Measurements from ENCODE around the gene S100A16. TPM values are rescaled to one million over a fixed set of nuclear protein-coding genes. Genes with fewer than 3 reads are reported as not detected.
A peak's percentile ranks its signal among the peaks of the same experiment; 100 is the strongest.

S100A16 gene
- total RNA-seq, 1 donor from 2014 or later: 1.1 TPM

- TF ChIP-seq CTCF (IDR thresholded peaks at IDR 0.05; ENCODE audit: partially characterized antibody, unreplicated experiment): peak; percentile 99
- Mint-ChIP-seq H3K27me3 (ENCODE audit: unreplicated experiment) (peaks cover 10% of the 10 kb centered on the region), H3K4me1 (ENCODE audit: low read depth, unreplicated experiment) (peaks cover 30% of the 10 kb centered on the region), H3K36me3 (ENCODE audit: unreplicated experiment) (no peaks in the 10 kb centered on the region), H3K4me3 (ENCODE audit: unreplicated experiment) (peak overlapping the region; percentile 23), H3K9me3 (ENCODE audit: unreplicated experiment) (peaks cover 7% of the 10 kb centered on the region), H3K27ac (ENCODE audit: unreplicated experiment) (peak overlapping the region; percentile 89)
- peak; percentile 93 for DNase-seq
These were observed 44.4 kb downstream of the S100A16 start for GRCh38 chr1:153568367-153569099.

DNA sequence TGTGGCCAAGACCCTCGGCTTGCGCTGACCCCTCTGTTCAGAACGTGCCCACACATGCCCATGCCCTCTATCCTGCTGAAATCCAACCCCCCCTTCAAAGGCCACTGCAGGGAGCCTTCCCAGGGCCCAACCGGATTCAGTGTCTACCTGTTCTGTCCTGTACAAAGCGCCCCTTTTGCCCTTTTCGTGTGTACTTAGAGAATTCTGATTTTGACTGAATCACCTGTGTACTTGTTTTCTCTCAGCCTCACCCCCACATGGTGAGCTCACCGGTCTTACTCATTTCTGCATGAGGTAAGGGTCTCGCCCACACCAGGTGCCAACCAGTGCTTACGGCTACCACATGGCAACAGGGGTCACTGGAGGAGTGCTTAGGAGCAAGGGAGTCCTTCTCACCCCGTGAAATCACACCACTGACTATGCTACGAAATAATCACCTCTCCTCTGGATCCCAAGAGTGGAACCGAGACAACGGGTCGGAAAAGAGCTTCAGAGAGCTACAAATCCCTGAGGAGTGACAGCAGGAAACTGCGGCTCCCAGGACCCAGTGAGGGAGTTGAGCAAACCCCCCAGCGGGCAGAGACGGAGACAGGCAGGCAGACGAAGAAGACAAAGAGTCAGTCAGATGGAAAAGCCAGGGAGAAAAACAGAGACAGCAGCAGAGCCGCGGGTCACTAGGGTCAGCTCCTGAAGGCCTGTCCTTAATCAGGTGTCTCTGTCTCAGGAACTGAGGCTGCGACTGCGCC, 45.1 kb downstream of the S100A16 start:
- no peak for DNase-seq
- Mint-ChIP-seq H3K4me3 (ENCODE audit: unreplicated experiment) (peak overlapping the region; percentile 47), H3K4me1 (ENCODE audit: low read depth, unreplicated experiment) (peaks cover 30% of the 10 kb centered on the region), H3K27ac (ENCODE audit: unreplicated experiment) (peak overlapping the region; percentile 84), H3K36me3 (ENCODE audit: unreplicated experiment) (no peaks in the 10 kb centered on the region), H3K9me3 (ENCODE audit: unreplicated experiment) (peaks cover 8% of the 10 kb centered on the region), H3K27me3 (ENCODE audit: unreplicated experiment) (peaks cover 10% of the 10 kb centered on the region)
- no peak for TF ChIP-seq CTCF (IDR thresholded peaks at IDR 0.05; ENCODE audit: partially characterized antibody, unreplicated experiment)

GRCh38 chr1:153566414-153567371, 46.2 kb downstream of the S100A16 start:
- H3K4me3 Mint-ChIP-seq (ENCODE audit: unreplicated experiment): no peak overlapping the region
- no peaks in the 10 kb centered on the region for H3K36me3 Mint-ChIP-seq (ENCODE audit: unreplicated experiment)
- H3K9me3 Mint-ChIP-seq (ENCODE audit: unreplicated experiment): peaks cover 8% of the 10 kb centered on the region
- DNase-seq: peak; percentile 60
- peaks cover 10% of the 10 kb centered on the region for H3K27me3 Mint-ChIP-seq (ENCODE audit: unreplicated experiment)
- peak overlapping the region; percentile 87 for H3K27ac Mint-ChIP-seq (ENCODE audit: unreplicated experiment)
- TF ChIP-seq CTCF (IDR thresholded peaks at IDR 0.05; ENCODE audit: partially characterized antibody, unreplicated experiment): no peak
- H3K4me1 Mint-ChIP-seq (ENCODE audit: low read depth, unreplicated experiment): peaks cover 30% of the 10 kb centered on the region

GRCh38 chr1:153565529-153566374, 47.2 kb downstream of the S100A16 start, which contains the start of gene S100A2:
Gene S100A2 (minus strand): TSS chr1:153565844. CDS start chr1:153563877, 1,967 bp downstream.
- TF ChIP-seq CTCF (IDR thresholded peaks at IDR 0.05; ENCODE audit: partially characterized antibody, unreplicated experiment): no peak
- Mint-ChIP-seq H3K4me3 (ENCODE audit: unreplicated experiment) (no peak within 1 kb of the TSS), H3K27me3 (ENCODE audit: unreplicated experiment) (peaks cover 11% of the 10 kb centered on the region), H3K9me3 (ENCODE audit: unreplicated experiment) (peaks cover 8% of the 10 kb centered on the region), H3K4me1 (ENCODE audit: low read depth, unreplicated experiment) (peaks cover 30% of the 10 kb centered on the region), H3K27ac (ENCODE audit: unreplicated experiment) (peak within 1 kb of the TSS; percentile 87), H3K36me3 (ENCODE audit: unreplicated experiment) (no peaks in the 10 kb centered on the region)
- DNase-seq: no peak

All from glutamatergic neuron (in vitro differentiated cells).